ENCODE measurements around the gene ZNF778. TPM values are rescaled to one million over a fixed set of nuclear protein-coding genes. Genes with fewer than 3 reads are reported as not detected.
"Not testable (repeated sequence)": the region's sequence is repeated elsewhere in the genome, so short reads cannot be mapped to it uniquely, and the experiment has no call there.

The ZNF778 gene
- total RNA-seq, 3 donors from 2014 or later: 4.7 to 8.8 (median 7.2) TPM

- H3K4me3 ChIP-seq: no peak overlapping the region
- H3K4me1 ChIP-seq (ENCODE audit: low read depth): peaks cover 9% of the 10 kb centered on the region
- no peak for DNase-seq
- TF ChIP-seq CTCF (IDR thresholded peaks at IDR 0.05): no peak
- peak; percentile 29 for ATAC-seq
- H3K9me3 ChIP-seq: no peaks in the 10 kb centered on the region
- intact Hi-C loops (cut with DNase I, micrococcal nuclease): no loop called here
- H3K36me3 ChIP-seq (ENCODE audit: low read depth): no peaks in the 10 kb centered on the region
These were observed 44.4 kb downstream of the ZNF778 start for GRCh38 chr16:89261691-89262563.

- Histone ChIP-seq H3K9me3 (no peaks in the 10 kb centered on the region), H3K36me3 (ENCODE audit: low read depth) (no peaks in the 10 kb centered on the region), H3K4me3 (no peak overlapping the region), H3K4me1 (ENCODE audit: low read depth) (peaks cover 3% of the 10 kb centered on the region)
- ATAC-seq: no peak
- no peak for TF ChIP-seq CTCF (IDR thresholded peaks at IDR 0.05)
- intact Hi-C loops (cut with DNase I, micrococcal nuclease): no loop called here
- peak in 1 of 3 donors; percentile 25 for DNase-seq
These were observed 47.5 kb downstream of the ZNF778 start for GRCh38 chr16:89264800-89265550.

GRCh38 chr16:89265647-89266046 lies 48.1 kb downstream of the ZNF778 start:
- intact Hi-C loops (cut with DNase I, micrococcal nuclease): no loop called here
- DNase-seq (peak in 1 of 3 donors; percentile 46), ATAC-seq (no peak)
- no peak for TF ChIP-seq CTCF (IDR thresholded peaks at IDR 0.05)
- Histone ChIP-seq H3K9me3 (no peaks in the 10 kb centered on the region), H3K36me3 (ENCODE audit: low read depth) (no peaks in the 10 kb centered on the region), H3K4me3 (no peak overlapping the region), H3K4me1 (ENCODE audit: low read depth) (peaks cover 6% of the 10 kb centered on the region)

- Histone ChIP-seq H3K9me3 (no peaks in the 10 kb centered on the region), H3K36me3 (ENCODE audit: low read depth) (no peaks in the 10 kb centered on the region), H3K4me1 (ENCODE audit: low read depth) (peaks cover 6% of the 10 kb centered on the region), H3K4me3 (no peak overlapping the region)
- ATAC-seq: no peak
- no peak for TF ChIP-seq CTCF (IDR thresholded peaks at IDR 0.05)
- intact Hi-C loops (cut with DNase I, micrococcal nuclease): no loop called here
- DNase-seq: peak in 1 of 3 donors; percentile 43
These were observed 49.1 kb downstream of the ZNF778 start for GRCh38 chr16:89266521-89267134.

GRCh38 chr16:89267746-89268145 lies 50.2 kb downstream of the ZNF778 start:
- H3K36me3 ChIP-seq (ENCODE audit: low read depth): not testable (repeated sequence)

More at GRCh38 chr16:89267746-89268145, 50.2 kb downstream of the ZNF778 start:
- ATAC-seq; intact Hi-C loops (cut with DNase I, micrococcal nuclease); H3K4me3 ChIP-seq; H3K9me3 ChIP-seq; H3K4me1 ChIP-seq (ENCODE audit: low read depth): not testable (repeated sequence)
- DNase-seq: peak in 1 of 3 donors; percentile 17
